HG03520 (cell line): ENCODE results near the gene FXYD6.

ENCODE experiments used
- ATAC-seq: cut with Tn5 transposase; IDR thresholded peaks from one replicate; pipeline ENCODE4 v1.9.1; 2021; ENCODE audit warnings: mild to moderate bottlenecking, moderate library complexity; ENCODE audit not compliant: unreplicated experiment

Gene FXYD6

DNA sequence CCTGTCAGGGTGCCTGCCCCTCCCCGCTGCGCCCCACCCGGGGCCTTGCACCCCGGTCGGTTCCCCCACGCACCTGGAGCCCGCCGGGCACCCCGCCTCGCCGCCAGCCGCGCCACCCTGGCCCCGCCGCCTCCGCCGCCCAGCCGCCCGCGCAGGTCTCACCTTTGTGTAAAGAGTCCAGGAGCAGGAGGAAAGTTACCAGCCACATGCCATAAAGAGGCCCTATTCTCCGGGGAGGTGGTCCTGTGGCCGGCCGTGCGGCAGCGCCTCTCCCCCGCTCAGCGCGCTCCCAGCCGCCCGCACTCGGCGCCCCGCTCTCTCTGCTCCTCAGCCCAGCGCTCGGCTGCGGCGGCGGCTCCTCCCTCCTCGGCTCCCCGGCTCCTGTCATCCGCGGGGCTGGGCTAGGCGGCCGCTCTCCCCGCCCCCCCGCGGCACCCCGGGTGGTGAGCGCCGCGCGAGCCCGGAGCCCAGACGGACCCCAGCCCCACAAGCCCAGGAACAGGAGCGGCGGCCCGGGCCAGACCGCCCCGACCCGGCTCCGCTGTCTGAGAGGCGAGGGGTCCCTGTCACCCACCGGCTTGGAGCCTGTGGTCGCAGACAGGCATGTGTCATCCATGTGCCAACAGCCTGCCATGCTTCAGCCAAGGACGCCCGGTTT, 79.5 kb downstream of the FXYD6 start, which contains the start of gene DSCAML1:
DSCAML1 (minus strand) TSS at position 345 of the 658 bp plus-strand sequence; CDS start at position 208, 137 bp downstream.
- no peak for ATAC-seq

DNA sequence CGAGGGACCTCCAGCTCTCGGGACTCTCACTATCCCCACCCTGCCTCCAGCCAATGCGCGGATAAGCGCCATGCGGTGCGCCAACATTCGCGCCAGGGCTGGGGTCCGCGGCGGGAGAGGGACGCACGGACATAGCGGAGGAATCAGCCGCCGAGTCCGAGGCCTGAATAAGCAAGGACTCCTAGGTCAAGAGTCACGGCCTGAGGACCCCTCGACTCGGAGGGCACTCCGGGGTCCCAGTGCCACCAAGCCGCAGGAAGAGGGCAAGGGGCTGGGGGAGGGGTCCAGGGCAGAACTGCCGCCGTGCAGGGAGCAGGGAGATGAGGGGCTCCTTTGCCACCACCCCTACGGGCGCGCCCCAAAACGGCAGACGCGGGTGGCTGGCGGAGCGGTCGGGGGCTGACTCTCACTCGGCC, 80.0 kb downstream of the FXYD6 start:
- no peak for ATAC-seq

DNA sequence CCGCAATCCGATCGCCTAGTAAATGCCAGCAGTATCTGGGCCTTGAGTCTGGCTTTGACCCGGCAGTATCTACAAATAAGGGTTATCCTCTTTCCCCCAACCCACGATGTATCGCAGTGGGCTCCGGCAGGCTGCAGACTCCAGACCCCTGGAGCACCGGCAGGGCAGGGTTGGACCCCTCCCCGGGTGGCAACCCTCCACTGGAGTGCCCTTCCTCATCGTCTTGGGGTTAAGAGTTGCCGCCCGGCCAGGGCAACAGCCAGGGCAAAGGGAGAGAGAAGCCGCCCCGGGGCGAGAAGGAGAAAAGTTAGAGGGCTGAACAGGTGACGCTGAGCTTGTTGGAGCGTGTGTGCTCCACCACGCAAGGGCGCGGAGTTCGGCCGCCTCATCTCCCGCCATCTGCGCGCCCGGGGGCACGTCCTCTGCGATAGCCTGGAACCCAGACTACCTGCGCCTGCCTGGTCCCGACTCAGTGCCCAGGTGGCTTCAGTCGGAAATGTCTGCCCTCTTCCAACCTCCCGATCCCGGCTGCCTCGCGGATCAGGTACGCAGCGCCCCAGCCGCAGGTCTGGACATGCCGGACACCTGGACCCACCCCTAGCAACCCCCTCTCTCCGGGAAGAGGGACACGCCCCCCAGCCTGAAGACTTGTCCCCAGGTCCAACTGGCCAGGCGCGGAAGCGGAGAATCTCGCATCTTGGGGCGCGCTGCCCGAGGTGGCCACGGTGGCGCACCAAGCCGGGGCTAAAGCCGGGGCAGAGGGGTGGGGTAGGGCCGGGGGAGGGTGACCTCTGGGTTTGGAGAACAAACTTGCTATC, 80.6 kb downstream of the FXYD6 start:
- no peak for ATAC-seq

DNA sequence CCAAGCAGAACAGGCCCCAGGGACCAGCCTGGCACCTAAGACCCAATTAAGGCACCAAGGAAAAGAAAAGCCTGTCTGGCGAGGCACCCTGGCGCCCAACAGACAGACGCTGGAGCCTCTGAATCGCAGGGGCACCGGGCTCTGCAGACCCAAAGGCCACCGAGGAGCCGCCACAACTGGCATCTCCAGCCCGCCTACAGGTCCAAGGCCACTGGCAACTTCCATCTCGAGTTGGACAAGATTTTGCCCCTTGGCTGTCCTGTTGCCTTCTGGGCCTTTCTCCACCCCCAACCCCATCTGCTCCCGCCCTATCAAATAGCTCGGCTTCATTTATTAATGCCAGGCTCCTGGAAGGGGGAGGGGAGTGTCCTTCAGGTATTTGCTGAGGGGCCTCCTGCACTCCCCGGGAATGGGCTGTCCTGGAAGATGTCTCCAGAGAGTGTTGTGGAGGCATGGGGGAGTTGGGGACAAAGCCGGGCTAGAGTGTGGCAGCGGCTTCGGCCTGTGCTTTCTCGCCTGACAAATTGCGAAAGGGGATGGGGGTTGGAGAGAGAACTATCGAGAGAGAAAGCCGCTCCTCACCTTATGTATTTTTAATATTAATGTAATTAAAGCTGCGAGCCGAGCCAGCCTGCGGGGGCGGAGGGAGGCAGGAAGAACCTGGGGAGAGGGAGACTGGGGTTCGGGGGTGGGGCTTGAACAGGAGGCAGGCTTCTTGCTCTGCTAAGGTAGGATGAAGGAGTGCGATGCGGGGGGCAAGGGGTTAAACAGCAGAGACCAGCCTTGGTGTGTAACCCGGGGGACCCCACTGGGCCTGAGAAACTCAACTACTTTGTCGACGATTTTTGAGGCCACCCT, 81.5 kb downstream of the FXYD6 start:
- ATAC-seq: no peak

DNA sequence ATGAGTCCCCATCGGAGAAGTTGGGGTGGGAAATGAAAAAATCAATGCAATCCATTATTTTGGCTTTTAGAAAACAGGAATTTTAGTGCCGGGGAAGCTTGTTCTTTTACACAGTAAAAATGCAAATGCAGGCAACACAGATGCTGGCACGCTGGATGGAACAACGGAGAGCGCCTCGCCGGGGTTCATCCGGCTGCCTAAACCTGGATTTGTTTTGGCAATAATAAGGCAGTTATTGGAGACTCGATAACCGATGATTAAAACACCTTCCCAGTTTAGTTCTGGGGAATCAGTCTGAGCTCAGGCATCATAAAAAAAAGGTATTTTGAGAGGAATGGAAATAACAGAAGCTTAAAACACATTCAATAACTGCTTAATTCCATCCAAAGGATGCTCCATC, 82.3 kb downstream of the FXYD6 start:
- no peak for ATAC-seq

DNA sequence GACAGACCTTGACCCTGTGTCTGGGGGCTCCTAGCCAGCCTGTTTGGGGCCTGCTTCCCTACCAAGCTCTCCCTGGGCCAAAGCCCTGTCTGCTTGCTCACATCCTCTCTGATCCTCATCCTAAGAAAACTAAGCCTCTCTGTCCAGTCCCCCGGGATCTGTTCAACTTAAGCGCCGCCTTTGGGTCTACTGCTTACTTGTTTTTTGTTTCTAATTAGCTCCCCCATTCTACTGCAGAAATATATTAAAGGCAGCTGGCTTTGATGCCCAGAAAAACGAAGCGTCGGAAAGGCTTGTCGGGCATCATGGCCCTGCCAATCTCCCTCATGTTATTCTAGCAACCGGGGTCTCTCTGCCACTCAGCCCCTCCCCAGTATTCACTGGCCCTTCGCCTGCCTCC, 82.9 kb downstream of the FXYD6 start:
- no peak for ATAC-seq

DNA sequence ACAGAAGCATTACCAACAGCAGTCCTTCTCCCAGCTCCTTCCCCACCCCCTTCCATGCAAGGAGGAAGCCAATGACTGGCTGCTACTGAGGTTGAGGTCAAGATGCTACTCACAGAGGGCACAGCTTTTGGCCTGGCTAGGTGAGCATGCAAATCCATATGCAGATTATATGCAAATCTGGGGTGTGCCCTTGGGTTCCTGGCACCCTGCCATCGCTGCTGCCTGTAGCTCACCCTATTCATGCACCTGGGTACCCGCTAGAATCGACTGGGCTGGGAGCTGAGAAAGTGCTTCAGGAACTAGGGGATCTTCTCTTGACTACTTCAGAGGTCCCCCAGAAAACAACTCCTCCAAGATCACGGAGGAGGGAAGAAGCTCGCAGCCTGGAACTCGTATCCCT, 83.5 kb downstream of the FXYD6 start:
- no peak for ATAC-seq

DNA sequence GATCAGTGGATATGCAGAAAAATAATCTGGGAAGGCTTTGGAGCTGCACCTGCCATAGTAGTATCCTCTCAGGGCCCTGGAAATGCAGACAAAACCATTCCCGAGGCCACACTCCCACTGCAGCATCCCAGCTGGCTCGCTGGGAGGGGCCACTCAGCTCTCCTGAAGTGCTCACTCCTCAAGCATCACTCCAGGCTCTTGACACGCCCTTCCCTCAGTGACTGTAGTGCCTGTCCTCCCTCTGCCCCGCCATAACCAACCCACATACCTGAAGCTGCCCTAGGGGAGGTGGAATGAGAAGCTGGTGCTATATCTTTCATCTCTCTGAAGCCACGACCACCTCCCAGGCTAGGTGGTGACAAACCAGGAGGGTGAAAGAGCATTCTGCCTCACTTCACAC, 84.2 kb downstream of the FXYD6 start:
- no peak for ATAC-seq

DNA sequence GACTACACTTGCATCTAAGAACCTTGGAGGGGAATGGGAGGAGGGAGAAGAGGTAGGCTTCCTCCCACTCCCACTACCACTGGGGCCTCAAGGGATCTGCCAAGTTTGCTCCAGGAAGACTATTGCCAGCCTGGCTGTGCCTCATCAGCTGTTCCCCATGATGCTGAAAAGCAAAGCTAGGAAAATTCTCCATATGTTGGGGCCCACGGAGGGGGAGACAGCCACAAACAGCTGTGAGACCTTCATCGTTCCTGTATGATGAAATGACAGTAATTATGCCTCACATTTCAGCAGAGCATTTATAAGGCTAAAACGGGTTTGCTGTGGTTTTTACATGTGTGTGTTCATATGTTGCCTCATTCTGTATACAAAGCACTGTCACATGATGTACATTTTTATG, 86.2 kb downstream of the FXYD6 start:
- ATAC-seq: no peak

DNA sequence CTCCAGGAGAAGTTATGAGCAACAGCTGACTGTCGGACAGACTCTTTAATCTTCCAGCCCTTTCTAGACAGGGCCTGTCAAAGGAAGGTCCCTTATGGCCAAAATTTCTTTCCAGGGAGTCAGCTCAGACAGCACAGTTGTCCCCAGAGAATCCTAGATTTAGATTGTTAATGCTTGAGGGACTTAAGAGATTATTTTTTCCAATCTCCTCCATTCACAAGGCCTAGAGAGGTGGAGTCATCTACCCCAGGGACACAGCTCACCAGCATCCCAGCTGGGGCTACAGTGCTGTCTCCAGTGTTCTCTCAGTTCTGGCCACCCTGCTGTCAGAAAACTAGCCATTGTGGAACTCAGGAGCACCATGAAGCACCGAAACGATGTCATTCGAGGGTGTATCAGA, 87.2 kb downstream of the FXYD6 start:
- no peak for ATAC-seq
